ENCODE measurements around the gene GABRB1.

DNA sequence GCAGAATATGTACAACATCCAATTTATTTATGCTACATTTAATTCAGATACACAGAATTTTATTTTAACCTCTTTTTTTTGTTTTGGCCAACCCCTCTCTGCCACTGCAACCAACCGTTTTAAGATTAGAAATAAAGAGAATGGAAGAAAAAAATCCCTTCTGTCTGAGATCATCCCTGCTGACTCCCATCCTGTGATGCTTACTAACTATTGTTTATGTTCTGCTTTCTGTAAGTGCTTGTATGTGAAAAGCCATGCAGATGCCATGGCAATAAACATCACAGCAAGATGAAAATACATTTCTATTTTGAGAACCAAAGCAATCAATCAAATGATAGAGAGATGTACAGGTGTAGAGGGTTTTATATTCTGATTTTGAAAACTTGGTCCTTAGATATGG is 70.1 kb downstream of the GABRB1 start:
- TF ChIP-seq CTCF (IDR thresholded peaks at IDR 0.05) (no peak), POLR2A (IDR thresholded peaks at IDR 0.05) (no peak)
